KOPT-K1 (cell line): ENCODE results near the gene WNT7A.

Source experiments
- H3K27ac ChIP-seq: fragments of 200-600 bp; sonication (generic); 2 replicates; pipeline ENCODE4 v1.5.1; 2016; ENCODE audit warnings: antibody characterized with exemption, mild to moderate bottlenecking, low read depth, low read length; ENCODE audit not compliant: poor library complexity, severe bottlenecking
- H3K36me3 ChIP-seq: fragments of 200-600 bp; sonication (generic); 2 replicates; pipeline ENCODE4 v1.5.1; 2017; ENCODE audit warnings: antibody characterized with exemption, mild to moderate bottlenecking, low read length, moderate library complexity; ENCODE audit not compliant: insufficient read depth
- H3K9me3 ChIP-seq: fragments of 200-600 bp; sonication (generic); 2 replicates; pipeline ENCODE4 v1.5.1; 2017; ENCODE audit warnings: antibody characterized with exemption, low read length, mild to moderate bottlenecking; ENCODE audit not compliant: insufficient read depth, poor library complexity, severe bottlenecking

Gene WNT7A

DNA sequence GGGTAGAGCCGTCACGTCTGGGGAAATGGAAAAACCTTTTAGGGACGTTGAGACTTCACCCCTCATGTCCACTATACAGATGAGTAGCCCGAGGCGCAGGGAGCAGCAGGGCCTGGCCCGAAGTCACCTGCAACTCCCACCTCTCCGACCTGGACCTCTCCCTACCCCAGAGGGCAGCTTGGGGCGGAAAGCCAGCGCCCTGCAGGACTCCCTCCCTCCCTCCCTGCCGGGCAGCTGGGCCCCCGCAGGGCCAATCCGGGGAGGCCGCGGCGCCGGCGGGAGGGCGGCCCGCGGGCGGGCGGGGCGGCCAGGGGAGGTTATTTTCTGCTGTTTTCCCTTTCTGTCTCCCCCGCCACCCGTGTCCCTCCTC, 2.0 kb downstream of the WNT7A start:
- Histone ChIP-seq H3K36me3 (no peaks in the 10 kb centered on the region), H3K27ac (no peak overlapping the region), H3K9me3 (peaks cover 23% of the 10 kb centered on the region)

DNA sequence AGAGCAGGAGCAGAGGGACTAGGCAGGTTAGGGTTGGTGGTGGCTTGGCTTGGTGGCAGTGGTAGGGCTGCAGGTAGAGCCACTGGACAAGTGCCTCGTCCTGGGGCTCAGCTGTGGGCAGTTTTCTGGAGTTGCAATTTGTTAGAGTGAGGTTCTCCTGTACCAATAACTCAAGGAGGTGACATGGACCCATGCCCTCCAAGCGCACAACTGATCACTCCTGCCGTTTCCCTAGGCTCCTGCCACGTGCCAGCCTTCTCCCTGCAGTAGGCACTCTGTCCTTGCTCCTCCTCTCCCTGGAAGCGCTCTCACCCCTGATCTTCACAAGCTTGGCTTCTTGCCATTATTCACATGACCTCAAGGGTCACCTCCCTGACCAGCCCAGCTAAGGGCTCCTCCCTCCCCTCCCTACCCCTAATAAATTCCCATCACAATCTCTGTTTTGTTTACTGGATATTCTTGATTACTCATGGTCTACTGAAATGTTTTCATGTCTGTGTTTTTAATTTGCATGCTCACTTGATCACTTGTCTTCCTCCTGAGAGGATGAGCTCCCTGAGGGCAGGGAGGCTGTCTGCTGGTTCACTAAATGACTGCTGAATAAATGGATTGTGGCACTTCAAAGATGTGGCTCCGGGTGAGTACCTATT, 3.3 kb downstream of the WNT7A start:
- H3K9me3 ChIP-seq = peaks cover 16% of the 10 kb centered on the region
- H3K36me3 ChIP-seq = no peaks in the 10 kb centered on the region
- H3K27ac ChIP-seq = no peak overlapping the region

DNA sequence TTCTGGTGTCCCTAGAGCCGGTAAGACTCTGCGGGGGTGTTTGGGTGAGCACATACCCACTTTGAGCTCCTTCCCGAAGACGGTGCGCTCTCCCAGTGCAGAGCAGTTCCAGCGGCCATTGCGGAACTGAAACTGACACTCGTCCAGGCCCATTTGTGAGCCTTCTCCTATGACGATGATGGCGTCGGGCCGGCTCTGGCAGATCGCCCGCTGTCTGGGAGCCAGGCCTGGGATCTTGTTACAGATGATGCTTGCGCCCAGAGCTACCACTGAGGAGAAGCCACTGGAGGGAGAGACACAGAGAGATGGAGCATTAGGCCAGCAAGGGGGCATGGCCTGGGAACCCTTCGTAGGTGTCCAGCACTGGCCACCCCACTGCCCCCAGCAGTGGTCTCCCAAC, 5.0 kb downstream of the WNT7A start:
- no peak overlapping the region for H3K27ac ChIP-seq
- no peaks in the 10 kb centered on the region for H3K36me3 ChIP-seq
- peaks cover 24% of the 10 kb centered on the region for H3K9me3 ChIP-seq

DNA sequence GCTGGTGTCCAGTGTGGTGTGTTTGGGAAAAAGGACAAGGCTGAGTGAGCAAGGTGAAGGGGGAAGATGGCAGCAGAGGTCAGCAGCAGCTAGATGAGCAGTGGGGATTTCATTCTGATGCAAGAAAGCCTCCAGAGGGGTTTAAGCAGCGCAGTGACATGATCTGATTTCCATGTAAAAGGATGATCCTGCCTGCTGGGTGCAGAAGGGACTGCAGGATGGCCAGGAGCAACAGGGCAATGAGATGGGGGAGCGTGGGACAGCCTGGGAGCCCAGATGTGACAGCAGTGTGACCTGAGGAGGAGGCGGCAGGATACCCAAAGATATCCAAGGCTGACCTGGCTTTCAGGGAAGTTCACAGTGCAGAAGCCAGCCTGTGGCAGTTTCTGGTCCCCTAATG, 6.1 kb downstream of the WNT7A start:
- no peaks in the 10 kb centered on the region for H3K36me3 ChIP-seq
- H3K9me3 ChIP-seq = peaks cover 14% of the 10 kb centered on the region
- H3K27ac ChIP-seq = no peak overlapping the region

DNA sequence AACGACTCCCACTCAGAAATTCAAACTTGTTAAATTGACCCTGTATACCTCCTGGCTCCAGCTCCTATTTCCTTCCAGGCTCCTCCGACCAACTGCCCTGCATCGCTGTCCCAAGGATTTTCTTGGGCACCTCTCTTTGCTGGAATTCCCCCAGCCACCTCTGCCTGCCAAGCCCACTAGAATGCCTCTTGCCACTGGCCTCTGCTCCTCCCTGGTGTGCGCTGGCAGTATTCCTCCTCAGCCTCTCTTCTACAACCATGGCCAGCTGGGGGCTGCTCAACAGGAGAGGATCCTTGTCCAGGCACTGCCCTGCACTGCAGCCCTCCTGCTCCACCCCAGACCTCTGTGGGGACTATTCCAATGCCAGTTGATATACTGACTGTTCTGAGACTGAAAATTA, 7.4 kb downstream of the WNT7A start:
- Histone ChIP-seq H3K9me3 (peaks cover 8% of the 10 kb centered on the region), H3K36me3 (no peaks in the 10 kb centered on the region), H3K27ac (no peak overlapping the region)

DNA sequence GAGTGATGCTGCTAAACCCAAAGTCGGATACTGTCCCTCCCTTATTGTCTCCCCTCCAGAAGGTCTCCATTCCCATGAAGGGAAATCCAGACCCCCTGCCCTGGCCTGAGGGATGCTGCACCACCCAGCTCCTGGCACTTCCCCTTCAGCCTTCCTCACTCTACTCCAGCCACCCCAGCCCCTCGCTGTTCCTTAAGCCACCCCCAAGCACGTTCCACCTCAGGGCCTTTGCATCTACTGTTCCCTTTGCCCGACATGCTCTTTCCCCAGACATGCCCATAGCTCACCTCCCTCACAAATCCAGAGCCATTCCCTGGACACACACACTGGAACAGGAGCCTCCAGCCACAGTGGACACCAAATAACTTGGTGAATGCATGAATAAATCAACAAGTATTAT, 8.1 kb downstream of the WNT7A start:
- no peaks in the 10 kb centered on the region for H3K36me3 ChIP-seq
- H3K9me3 ChIP-seq = peaks cover 8% of the 10 kb centered on the region
- no peak overlapping the region for H3K27ac ChIP-seq

DNA sequence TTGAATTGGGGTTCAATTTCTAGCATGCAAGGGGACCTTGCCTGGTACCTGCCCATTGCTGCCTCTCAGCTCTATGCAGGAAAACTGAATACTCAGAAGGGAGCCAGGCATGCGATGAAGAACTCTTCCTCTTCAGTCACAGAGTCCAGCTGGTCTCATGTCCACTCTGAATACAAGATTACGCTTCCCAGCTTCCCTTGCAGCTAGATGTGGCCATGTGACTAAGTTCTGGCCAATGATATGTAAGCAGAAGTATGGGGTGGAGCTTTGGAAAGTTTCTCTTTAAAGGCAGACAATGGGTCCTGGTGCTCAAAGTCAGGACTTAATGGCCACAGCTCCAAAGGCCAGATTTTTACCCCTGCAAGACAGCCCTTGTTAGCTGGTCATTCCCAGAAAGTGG, 9.0 kb downstream of the WNT7A start:
- peaks cover 8% of the 10 kb centered on the region for H3K9me3 ChIP-seq
- H3K36me3 ChIP-seq = no peaks in the 10 kb centered on the region
- no peak overlapping the region for H3K27ac ChIP-seq

DNA sequence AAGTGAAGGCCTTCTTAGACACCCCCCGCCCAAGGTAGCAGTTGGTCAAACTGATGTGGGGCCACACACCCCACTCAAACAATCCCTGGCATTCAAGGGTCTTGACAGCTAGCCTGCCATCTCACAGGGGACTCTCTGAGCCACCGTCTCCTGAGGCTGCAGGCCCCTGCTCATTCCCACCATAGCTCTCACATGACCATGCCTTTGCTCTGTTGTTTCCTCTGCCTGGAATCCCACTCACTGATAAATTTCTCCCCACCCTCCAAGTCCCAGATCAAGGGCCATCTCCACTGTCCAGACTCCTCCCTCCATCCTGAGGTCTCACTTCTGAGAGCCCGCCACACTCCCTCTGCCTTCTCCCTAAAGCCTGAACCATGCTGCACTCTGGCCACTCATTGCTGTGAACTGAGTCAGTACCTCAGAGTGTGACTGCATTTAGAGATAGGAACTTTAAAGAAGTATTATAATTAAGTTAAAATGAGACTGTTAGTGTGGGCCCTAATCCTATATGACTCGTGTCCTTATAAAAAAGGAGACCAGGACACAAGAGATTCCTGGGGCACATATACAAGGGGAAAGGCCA, 10.0 kb downstream of the WNT7A start:
- H3K36me3 ChIP-seq = no peaks in the 10 kb centered on the region

DNA sequence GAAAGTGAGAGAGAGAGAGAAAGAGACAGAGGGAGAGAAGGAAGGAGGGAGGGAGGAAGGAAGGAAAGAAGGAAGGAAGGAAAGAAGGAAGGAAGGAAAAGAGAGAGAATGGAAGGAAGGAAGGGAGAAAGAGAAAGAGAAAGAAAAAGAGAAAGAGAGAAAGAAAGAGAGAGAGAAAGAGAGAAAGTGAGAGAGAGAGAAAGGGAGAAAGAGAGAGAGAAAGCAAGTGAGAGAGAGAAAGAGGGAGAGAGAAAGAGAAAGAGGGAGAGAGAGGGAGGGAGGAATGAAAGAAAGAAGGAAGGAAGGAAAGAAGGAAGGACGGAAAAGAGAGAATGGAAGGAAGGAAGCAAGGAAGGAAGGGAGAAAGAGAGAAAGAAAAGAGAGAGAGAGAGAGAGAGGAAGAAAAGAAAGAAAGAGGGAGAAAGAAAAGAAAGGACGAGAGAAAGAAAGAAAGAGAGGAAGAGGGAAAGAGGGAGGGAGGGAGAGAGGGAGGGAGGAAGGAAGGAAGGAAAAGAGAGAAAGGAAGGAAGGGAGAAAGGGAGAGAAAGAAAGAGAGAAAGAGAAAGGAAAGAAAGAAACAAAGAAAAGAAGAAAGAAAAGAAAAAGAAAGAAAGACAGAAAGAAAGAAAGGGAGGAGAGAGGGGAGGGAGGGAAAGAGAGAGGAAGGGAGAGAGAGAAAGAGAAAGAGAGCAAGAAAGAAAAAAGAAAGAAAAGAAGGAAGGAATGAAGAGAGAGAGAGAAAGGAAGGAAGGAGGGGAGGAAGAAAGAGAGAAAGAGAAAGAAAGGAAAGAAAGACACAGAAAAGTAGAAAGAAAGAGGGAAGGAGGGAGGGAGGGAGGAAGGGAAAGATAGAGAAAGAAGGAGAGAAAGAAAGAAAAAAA, 10.8 kb downstream of the WNT7A start:
- Histone ChIP-seq H3K27ac (no peak overlapping the region), H3K9me3 (peaks cover 8% of the 10 kb centered on the region), H3K36me3 (no peaks in the 10 kb centered on the region)

More for the DNA sequence above, 10.0 kb downstream of the WNT7A start:
- Histone ChIP-seq H3K27ac (no peak overlapping the region), H3K9me3 (peaks cover 8% of the 10 kb centered on the region)

DNA sequence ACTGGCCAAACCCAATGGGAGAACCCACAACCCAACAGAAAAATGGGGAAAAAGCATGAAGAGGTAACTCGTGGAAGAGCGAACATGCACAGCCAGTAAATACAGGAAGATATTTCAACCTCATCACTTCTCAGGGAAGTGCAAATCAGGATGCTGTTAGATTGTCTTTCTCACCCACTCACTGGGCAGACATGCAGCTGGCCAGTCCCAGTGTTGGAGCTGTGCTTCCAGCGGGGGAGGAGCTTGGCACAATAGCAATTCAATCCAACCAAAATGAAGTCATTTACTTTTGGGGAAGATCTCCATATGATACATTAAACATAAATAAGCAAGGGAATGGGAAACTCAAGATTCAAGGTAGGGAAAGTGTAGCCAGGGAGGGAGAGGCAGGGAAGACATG, 12.1 kb downstream of the WNT7A start:
- no peaks in the 10 kb centered on the region for H3K36me3 ChIP-seq
- no peak overlapping the region for H3K27ac ChIP-seq
- H3K9me3 ChIP-seq = peaks cover 8% of the 10 kb centered on the region

DNA sequence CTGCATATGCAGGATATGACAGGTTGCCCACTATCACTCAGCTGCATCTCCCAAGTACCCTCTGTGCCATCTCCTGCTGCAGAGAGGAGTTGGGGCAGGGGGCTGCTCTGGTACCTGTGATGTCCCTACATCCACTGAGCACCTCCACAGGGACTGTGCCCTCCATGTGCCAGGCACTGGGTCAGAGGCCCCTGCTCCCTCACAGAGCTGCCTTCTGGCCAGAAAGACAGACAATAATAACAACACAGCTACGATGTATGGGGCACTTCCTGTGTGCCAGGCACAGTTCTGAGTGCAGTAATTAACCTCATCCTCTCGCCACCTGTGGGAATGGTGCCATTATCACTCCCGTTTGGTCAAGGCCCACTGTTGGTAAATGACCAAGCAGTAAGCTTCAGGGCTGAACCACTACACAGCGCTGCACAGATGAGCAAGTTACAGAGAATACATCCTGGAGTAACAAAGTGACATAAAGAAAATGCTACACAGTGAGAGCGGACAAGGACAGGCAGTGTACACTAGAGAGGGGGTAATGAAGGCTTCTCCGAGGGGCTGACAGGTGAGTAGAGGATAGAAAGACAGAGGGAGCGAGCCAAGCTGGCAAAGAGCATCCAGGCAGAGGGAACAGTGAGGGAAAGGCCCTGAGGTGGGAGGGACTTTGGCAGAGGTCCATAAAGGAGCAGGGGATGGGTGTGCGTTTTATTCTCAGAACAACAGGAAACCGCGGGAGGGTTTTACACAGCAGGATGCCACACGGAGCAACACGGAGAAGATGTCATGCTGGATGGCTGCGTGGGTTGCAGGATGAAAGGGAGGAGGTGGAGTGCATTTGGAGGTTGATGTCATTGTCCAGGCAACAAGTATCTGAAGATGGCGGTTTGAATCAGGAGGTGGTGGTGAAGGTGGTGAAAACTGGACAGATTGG, 13.6 kb downstream of the WNT7A start:
- no peaks in the 10 kb centered on the region for H3K36me3 ChIP-seq
- no peak overlapping the region for H3K27ac ChIP-seq
- H3K9me3 ChIP-seq = peaks cover 8% of the 10 kb centered on the region

DNA sequence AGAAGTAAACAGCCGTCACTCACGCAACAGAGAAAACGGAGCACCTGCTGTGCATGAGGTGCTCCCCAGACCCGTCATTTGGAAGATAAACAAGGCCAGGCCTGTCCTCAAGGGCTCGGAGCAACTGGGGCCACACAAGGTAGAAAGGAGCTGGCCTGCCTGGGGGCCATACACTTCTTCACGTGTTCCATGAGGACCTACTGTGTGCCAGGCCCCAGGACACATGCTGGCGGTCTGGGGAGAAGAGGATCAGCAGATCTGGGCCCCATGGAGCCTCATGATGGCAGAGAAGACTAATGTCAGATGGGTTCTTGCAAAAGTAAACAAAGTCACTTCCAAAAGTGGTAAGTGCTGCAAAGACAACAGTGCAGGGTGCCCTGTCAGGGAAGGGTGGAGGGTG, 14.3 kb downstream of the WNT7A start:
- Histone ChIP-seq H3K27ac (no peak overlapping the region), H3K36me3 (no peaks in the 10 kb centered on the region), H3K9me3 (peaks cover 3% of the 10 kb centered on the region)

DNA sequence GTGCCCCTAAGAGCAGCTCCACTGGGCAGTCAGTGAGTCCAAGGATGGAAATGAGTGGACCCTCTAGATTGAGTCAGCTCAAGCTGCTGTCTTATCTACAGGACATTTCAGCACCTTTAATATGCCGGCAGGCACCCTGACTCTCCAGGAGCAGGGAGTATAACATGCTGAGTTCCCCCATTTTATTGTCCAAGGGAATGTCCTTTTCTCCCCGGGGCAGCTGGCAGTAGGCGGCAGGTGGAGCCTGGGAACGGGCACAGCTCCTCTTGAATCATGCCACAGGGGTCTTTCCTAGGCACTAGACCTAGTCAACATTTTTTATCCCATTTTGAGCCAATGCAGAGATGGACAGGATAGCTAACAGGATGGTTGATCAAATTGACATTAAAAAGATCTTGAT, 14.8 kb downstream of the WNT7A start:
- no peaks in the 10 kb centered on the region for H3K9me3 ChIP-seq
- H3K27ac ChIP-seq = no peak overlapping the region
- no peaks in the 10 kb centered on the region for H3K36me3 ChIP-seq

DNA sequence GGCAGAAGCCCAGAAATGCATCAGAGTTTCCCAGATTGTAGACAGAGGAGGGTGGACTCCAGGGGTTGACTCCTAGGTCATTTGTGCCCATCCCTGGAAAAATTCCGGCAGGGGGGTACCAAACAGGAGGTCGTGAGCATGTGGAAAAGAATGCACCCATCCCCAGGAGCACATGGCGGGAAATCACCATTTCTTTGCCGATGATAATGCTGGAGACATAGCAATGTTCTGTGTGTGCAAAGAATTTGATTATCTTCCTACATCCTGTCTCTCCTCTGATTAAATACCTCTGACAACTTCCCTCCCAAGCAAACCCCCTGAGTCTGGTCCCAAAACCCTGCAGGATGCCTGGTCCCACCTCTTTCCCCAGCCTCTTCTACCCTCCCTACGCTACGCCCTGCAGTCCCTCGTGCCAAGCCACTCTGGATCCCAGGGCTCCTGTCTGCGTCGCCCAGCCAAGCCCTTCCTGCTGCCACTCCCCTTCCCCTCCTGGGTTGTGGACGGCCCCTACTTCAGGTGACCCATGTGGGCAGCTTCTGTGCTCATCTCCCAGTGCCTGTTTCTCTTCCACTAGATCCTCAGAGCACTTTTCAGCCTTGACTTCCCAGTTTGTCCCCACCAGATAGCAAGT, 15.8 kb downstream of the WNT7A start:
- Histone ChIP-seq H3K9me3 (no peaks in the 10 kb centered on the region), H3K36me3 (no peaks in the 10 kb centered on the region), H3K27ac (no peak overlapping the region)
